SK-N-MC (cell line): ENCODE results near the gene ANXA1.

Source experiments
- DNase-seq: peaks from one replicate; pipeline ENCODE4 v3.0.0-alpha.2; 2011; ENCODE audit warnings: low read depth, low spot score
- H3K27ac ChIP-seq: fragments of 200-600 bp; sonication (generic); 2 replicates; pipeline ENCODE4 v1.5.1; 2016; ENCODE audit warnings: mixed run types
- H3K36me3 ChIP-seq: fragments of 200-600 bp; sonication (generic); 2 replicates; pipeline ENCODE4 v1.6.1; 2017; ENCODE audit warnings: antibody characterized with exemption, low read length, mixed read lengths; ENCODE audit not compliant: insufficient read depth
- H3K4me3 ChIP-seq: fragments of 200-600 bp; sonication (generic); 2 replicates; pipeline ENCODE4 v1.5.1; 2016
- H3K9ac ChIP-seq: fragments of 200-600 bp; sonication (generic); 2 replicates; pipeline ENCODE4 v1.8.0; 2017; ENCODE audit warnings: mixed run types, mixed read lengths; ENCODE audit not compliant: insufficient read length
- H3K9me3 ChIP-seq: fragments of 200-600 bp; sonication (generic); 2 replicates; pipeline ENCODE4 v1.6.1; 2017; ENCODE audit warnings: low read depth, mild to moderate bottlenecking, antibody characterized with exemption, low read length, moderate library complexity, mixed read lengths
- EZH2 ChIP-seq: fragments of 200-600 bp; sonication (generic); IDR thresholded peaks from one replicate; pipeline ENCODE4 v1.6.1; 2017; ENCODE audit warnings: antibody characterized with exemption
- FOXP2 ChIP-seq: optimal IDR thresholded peaks from 2 replicates; pipeline ENCODE3; 2011; ENCODE audit warnings: mild to moderate bottlenecking, moderate library complexity; ENCODE audit not compliant: insufficient read depth; ENCODE audit errors: extremely low read length, control extremely low read depth
- POLR2AphosphoS5 ChIP-seq: IDR thresholded peaks from 2 replicates; pipeline ENCODE4 v1.6.1; 2012; ENCODE audit warnings: mild to moderate bottlenecking, low read depth, low read length, borderline replicate concordance

The ANXA1 gene

DNA sequence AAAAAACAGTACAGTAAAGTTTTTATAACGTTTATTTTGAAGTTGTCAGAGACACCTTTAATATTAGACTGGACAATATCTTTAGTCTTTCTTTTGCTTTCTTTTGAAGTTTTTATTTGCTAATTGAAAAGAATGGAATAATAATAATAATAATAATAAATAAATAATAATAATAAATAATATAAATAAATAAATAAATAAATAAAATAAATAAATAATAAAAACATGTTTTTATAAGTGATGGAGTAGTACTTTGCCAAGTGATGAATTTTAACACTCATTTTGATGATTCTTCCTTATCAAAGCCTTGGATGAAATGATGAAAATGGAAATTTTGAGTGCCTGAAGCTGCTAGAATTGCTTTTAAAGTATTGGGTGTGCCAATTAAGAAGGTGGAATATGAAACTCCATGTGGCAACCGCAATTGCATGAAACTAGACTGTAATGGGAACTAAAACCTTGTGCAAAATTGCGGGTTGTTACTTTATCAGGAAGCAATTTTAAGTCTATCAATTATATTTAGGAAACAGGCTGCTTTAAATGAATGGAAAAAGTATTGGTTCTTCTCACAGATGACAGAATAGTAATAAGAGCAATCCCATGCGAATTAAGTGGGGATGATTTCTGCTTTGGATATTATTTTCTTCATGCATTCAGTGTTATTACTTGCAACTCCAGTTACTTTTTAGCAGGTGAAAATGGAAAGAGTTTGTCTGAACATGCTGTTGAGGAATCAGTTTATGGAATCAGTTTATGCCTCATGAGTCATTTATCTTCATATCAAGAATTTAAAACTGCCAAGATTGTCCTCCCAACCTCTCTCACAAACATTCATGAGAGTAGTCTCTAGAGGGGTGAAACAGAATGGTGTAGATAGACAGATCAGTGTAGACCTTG, 4.6 kb downstream of the ANXA1 start:
- no peak for DNase-seq
- H3K36me3 ChIP-seq, result peaks cover 57% of the 10 kb centered on the region
- TF ChIP-seq POLR2AphosphoS5, result no peak; the same call in 1 of the 2 replicates
- TF ChIP-seq FOXP2, result no peak
- peak overlapping the region; percentile 85; the same call in 1 of the 2 replicates for H3K4me3 ChIP-seq
- H3K9ac ChIP-seq, result no peak overlapping the region
- peak overlapping the region; percentile 72; the same call in 1 of the 2 replicates for H3K27ac ChIP-seq
- no peaks in the 10 kb centered on the region for H3K9me3 ChIP-seq

- Histone ChIP-seq H3K36me3 (peaks cover 63% of the 10 kb centered on the region), H3K4me3 (no peak overlapping the region), H3K9ac (no peak overlapping the region)
Observed at GRCh38 chr9:73156865-73157187, 5.2 kb downstream of the ANXA1 start.

GRCh38 chr9:73157811-73158210, 6.1 kb downstream of the ANXA1 start:
- no peak for DNase-seq
- H3K4me3 ChIP-seq, result no peak overlapping the region
- no peaks in the 10 kb centered on the region for H3K9me3 ChIP-seq
- no peak overlapping the region for H3K9ac ChIP-seq
- no peak overlapping the region for H3K27ac ChIP-seq
- H3K36me3 ChIP-seq, result peaks cover 73% of the 10 kb centered on the region
- no peak for TF ChIP-seq FOXP2
- no peak for TF ChIP-seq EZH2
- TF ChIP-seq POLR2AphosphoS5, result no peak

More at GRCh38 chr9:73156865-73157187, 5.2 kb downstream of the ANXA1 start:
- TF ChIP-seq FOXP2 (no peak), POLR2AphosphoS5 (no peak), EZH2 (no peak)
- Histone ChIP-seq H3K9me3 (no peaks in the 10 kb centered on the region), H3K27ac (no peak overlapping the region)
- DNase-seq, result no peak

DNA sequence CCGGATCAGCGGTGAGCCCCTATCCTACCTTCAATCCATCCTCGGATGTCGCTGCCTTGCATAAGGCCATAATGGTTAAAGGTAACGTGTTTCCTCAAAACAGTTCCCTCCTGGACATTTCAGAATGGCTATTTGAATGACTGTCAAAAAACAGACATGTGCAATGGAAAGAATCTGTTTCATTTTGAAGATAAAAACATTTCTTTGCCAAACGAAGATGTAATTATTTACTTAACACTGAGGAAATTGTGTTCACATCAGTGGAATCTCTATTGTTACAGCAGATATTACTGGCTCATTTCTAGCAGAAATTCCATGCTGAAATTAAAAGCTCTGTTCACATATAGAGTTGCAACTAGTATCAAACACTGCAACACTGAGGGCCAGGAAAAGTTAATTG, 7.1 kb downstream of the ANXA1 start:
- Histone ChIP-seq H3K9me3 (no peaks in the 10 kb centered on the region), H3K4me3 (no peak overlapping the region), H3K36me3 (peaks cover 82% of the 10 kb centered on the region), H3K27ac (no peak overlapping the region), H3K9ac (no peak overlapping the region)
- DNase-seq, result no peak
- no peak for TF ChIP-seq FOXP2
- TF ChIP-seq EZH2, result no peak
- no peak for TF ChIP-seq POLR2AphosphoS5

GRCh38 chr9:73160868-73161267, 9.2 kb downstream of the ANXA1 start:
- peaks cover 94% of the 10 kb centered on the region for H3K36me3 ChIP-seq

DNA sequence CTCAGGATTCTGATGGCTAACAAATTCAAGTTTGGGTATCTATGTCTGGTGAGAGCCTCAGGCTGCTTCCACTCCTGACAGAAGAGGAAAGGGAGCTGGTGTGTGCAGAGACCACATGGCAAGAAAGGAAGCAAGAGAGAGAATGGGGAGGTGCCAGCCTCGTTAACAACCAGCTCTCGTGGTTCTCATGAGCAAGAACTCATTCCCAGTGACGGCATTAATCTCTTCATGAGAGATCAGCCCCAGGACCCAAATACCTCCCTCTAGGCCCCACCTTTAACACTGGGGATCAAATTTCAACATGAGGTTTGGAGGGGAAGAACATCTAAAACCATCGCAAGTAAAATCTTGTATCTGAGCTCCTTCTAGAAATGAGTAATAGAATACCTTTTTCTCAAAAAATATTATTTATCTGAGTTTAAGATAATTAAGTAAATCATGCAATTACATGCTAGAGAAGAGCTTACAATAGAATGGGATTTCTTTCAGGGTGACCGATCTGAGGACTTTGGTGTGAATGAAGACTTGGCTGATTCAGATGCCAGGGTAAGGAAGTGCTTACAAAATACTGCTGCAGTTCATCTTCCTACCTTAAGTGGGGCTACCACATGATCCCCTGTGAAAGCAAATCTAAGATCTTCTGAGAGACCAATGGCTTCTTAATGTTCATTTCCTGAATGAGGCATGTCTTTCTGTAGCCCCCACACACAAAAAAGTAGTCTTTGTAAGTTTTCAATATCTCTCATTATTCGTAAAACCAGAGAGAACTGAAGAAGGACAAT, 11.5 kb downstream of the ANXA1 start:
- H3K4me3 ChIP-seq, result no peak overlapping the region
- no peak for TF ChIP-seq FOXP2
- TF ChIP-seq POLR2AphosphoS5, result no peak
- no peak for TF ChIP-seq EZH2
- H3K9ac ChIP-seq, result no peak overlapping the region
- no peaks in the 10 kb centered on the region for H3K9me3 ChIP-seq
- peaks cover 98% of the 10 kb centered on the region for H3K36me3 ChIP-seq
- H3K27ac ChIP-seq, result no peak overlapping the region
- DNase-seq, result no peak

More at GRCh38 chr9:73160868-73161267, 9.2 kb downstream of the ANXA1 start:
- Histone ChIP-seq H3K4me3 (no peak overlapping the region), H3K9me3 (no peaks in the 10 kb centered on the region), H3K27ac (no peak overlapping the region), H3K9ac (no peak overlapping the region)
- TF ChIP-seq EZH2, result no peak
- no peak for TF ChIP-seq FOXP2
- no peak for TF ChIP-seq POLR2AphosphoS5
- no peak for DNase-seq

GRCh38 chr9:73165911-73166310, 14.2 kb downstream of the ANXA1 start:
- Histone ChIP-seq H3K4me3 (no peak overlapping the region), H3K27ac (no peak overlapping the region), H3K9me3 (no peaks in the 10 kb centered on the region), H3K36me3 (peaks cover 95% of the 10 kb centered on the region), H3K9ac (no peak overlapping the region)
- no peak for DNase-seq
- no peak for TF ChIP-seq POLR2AphosphoS5
- no peak for TF ChIP-seq FOXP2
- no peak for TF ChIP-seq EZH2

GRCh38 chr9:73166468-73166867, 14.8 kb downstream of the ANXA1 start:
- Histone ChIP-seq H3K4me3 (no peak overlapping the region), H3K36me3 (peaks cover 89% of the 10 kb centered on the region), H3K9me3 (no peaks in the 10 kb centered on the region), H3K27ac (no peak overlapping the region), H3K9ac (no peak overlapping the region)
- TF ChIP-seq FOXP2, result no peak
- TF ChIP-seq POLR2AphosphoS5, result no peak
- TF ChIP-seq EZH2, result no peak
- DNase-seq, result no peak
